T follicular helper cell (primary cell): ENCODE results near the gene C19orf12.

ENCODE experiments used
- DNase-seq: peaks from one replicate; pipeline ENCODE4 v3.0.0-alpha.2; 2020; ENCODE audit warnings: low read depth
- total RNA-seq, 2 experiments: gene quantifications; one replicate each; lab custom pipeline; 2026; lab: John Stamatoyannopoulos, UW

C19orf12 gene
- total RNA-seq, result 44.9 to 55.1 reads per million in 2 experiments

DNA sequence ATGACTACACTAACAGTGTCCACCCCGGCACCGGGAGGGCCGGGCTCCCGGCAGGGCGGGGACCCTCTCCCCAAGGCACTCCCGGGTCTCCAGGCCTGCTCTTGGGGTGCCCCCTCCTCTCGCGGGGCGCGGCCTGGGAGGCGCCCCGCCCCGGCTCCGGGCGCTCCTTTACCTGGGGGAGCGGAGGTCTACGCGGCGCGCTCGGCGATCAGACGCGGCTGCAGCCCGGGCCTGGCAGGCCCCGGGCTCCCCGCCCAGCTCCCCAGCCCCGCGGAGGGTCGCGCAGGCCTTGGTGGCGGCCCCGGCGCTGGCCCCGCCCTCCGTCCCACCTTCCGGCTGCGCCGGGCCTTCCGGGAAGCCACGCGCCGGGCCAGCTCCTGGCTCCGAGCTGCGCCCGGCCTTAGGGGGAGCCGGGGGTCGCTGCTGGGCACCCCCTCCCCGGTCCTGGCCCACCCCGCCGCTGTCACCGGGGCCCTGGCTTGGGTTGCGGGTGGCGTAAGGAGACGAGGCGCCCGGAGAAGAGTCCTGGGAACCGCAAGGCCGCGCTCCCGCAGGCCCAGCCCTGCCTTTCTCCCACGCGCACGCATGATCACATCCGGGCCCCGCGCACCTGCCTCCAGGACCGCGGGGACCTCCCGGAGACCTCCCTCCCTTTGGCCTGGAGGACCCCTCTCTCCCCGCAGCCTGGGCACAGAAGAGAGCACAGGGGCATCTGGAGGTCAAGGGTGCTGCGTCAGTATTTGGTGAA, at the start of gene C19orf12:
Gene C19orf12, minus strand, starts transcription at position 309 of the 748 bp plus-strand sequence. CDS start 6,848 bp downstream, outside the sequence.
- DNase-seq, result peak; percentile 28

DNA sequence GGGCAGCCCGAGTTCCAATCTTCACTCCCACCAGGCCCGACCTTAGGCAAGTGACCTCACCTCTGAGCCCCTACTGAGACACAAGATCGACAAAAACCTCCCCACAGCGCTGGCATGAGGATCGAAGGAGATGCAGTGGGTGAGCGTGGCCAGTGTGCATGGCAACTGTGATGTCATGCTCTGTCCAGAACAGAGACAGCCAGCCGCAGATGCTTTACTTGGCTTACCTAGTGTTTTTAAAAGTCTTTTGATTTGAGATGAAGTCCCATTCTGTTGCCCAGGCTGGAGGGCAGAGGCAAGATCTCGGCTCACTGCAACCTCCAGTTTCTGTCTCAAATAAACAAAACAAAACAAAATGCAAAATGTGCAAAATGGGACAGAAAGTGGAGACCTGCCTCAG, 49.3 kb upstream of the C19orf12 start:
- no peak for DNase-seq

DNA sequence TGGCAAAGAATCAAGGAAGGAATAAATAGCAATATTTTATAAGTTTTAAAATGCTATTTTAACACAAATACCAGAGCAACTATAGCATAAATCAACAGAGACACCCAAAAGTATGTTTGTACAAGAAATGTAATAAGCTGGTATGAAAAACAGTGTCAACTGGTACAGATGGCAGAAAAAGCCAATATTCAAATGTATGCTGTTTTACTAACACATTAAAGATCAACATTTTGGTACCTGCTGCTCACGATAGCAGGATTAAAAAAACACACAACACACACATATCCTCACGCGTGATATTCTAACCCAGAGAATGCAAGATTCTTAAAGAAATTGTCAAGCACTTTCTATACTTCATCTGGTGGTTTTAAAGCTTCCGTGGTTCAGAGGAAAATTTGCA, 48.1 kb upstream of the C19orf12 start:
- no peak for DNase-seq

DNA sequence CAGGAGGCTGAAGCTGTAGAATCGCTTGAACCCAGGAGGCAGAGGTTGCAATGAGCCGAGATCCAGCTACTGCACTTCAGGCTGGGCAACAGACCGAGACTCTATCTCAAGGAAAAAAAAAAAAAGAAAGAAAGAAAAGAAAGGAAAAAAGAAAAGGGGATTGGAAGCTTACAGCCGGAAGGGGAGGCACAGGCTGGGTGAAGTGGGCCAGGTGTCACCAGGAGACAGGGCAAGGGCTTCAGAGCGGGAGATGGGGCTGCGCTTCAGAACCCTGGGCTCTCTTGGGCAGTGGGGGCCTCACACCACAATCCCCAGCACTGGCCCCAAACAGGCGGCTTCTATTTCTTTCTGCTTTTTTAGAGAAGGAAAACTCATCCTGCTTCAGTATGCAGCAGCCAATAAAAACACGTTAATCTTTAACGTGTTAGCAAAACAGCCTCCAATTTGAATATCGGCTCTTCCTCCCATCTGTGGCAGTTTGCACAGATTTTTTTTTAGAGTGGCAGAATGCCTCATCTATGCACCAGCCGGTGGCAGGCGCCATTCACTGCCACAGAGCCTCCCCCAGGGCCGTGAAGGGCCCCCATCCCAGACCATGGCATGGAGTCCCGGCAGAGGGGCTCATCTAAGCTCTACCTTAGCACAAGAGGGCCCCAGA, 46.6 kb upstream of the C19orf12 start:
- DNase-seq, result no peak

DNA sequence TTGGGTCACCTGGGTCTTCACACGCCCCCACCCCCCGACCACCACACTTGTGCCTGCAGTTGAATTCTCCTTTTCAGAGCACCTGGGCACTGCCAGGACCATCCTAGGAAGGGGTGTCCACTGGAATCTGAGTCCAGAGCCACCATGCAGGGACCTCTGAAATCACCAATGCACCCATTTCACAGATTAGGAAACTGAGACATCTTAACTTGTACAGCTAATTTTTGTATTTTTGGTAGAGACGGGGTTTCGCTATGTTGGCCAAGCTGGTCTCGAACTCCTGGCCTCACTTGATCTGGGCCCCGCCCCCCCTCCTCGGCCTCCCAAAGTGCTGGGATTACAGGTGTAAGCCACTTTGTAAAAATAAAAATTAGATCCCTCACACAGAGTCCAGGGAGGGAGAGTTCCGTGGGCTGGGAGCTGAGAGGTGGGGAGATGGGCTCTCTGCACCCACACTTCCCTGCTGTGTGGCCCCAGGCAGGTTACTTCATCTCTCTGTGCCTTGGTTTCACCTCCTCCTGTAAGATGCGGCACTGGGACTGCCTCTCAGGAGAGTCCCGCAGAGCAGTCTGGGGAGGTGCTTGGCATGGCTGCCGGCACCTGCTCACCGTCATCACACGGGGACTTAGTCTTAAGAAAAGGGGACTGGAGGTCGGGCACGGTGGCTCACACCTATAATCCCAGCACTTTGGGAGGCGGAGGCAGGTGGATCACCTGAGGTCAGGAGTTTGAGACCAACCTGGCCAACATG, 45.9 kb upstream of the C19orf12 start:
- no peak for DNase-seq

DNA sequence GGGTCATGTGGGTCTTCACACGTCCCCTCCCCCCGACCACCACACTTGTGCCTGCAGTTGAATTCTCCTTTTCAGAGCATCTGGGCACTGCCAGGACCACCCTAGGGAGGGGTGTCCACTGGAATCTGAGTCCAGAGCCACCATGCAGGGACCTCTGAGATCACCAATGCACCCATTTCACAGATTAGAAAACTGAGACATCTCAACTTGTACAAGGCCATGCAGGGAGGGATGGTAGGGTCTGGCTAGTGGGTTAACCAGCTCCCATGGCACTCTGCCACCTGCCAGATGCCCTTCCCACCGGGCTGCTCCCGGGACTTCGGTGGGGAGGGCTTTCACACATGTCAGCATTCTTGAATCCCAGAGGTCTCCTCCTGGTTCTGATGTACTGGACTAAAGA, 44.3 kb upstream of the C19orf12 start:
- DNase-seq, result no peak

DNA sequence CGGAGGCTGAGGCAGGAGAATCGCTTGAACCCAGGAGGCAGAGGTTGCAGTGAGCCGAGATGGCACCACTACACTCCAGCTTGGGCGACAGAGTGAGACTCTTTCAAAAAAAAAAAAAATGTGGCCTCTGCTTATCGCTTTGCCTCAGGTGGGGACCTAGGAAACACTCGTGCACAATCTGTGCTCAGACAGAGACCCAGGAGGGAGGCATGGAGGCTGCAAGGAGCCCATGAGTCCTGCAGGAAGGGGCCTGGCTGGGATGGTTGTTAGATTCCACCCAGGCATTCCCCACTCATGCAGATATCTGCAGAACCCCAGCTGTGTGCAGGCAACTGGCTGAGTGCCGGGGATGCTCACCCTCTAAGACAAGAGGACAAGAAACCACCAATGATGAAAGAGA, 43.8 kb upstream of the C19orf12 start:
- no peak for DNase-seq

DNA sequence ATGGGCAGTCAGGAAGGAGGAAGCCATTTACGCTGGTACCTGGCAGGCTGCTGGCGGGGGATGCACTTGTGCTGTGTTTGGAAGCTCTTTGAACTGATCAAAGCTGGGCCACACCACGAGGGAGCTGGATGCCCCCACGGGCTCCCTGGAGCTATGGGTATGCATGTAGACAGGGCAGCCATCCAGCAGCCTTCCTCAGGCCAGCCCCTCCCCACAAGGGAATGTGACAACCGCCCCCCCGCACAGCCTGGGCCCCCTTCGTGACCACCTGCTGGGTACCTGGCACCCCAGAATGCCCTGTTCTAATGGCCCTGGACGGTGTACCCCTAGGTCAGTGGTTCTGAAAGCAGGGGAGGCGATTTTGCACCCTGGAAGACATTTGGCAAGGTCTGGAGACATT, 42.5 kb upstream of the C19orf12 start:
- DNase-seq, result no peak

DNA sequence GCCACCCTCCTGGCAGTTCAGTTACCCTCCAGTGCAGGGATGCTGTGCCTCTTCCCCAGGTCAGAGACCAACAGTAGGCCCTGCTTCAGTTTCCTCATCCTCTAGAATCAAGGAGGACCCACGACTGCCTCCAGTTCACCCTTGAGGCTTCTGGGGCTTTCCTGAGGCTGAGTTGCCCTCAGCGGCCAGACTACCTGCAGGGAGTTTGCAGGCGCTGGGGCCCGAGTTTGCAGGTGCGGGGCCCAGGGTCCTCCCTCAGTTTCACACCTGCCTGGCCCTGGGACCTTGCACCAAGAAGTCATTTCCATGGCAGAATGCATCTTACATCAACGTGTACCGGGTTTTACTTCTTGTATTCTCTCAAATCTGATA, 38.9 kb upstream of the C19orf12 start:
- DNase-seq, result no peak

DNA sequence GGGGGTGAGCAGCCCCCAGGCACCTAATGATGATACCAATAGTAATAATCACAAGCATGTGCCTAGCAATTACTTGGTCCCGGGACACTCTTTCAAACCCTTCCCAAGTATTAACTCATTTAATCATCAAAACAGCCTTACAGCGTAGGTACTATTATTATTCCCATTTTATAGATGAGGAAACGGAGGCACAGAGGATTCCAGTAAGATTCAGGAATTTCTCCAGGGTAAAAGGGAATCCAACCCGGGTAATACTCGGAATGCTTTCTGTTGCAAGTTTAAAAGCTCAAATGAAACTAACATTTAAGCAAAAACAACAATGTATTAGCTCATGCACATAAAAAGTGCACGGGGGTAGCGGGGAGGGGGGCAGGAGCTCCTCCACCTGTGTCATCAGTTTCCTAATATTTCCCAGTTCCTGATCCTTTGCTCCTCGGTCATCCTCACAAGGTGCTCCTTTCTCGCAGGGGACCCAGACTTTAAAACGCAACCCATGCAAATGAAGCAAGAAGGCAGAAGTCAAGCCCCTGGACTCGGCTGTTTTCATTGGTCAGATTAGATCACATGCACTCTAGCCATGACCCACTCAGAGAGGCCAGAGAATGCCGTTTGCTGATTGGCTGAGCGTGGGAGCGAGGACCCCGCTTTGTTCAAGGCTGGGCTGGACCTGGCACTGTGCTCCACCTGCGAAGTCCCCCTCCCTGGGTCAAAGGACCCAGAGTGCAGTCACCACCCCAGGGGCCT, 38.3 kb upstream of the C19orf12 start:
- DNase-seq, result no peak

DNA sequence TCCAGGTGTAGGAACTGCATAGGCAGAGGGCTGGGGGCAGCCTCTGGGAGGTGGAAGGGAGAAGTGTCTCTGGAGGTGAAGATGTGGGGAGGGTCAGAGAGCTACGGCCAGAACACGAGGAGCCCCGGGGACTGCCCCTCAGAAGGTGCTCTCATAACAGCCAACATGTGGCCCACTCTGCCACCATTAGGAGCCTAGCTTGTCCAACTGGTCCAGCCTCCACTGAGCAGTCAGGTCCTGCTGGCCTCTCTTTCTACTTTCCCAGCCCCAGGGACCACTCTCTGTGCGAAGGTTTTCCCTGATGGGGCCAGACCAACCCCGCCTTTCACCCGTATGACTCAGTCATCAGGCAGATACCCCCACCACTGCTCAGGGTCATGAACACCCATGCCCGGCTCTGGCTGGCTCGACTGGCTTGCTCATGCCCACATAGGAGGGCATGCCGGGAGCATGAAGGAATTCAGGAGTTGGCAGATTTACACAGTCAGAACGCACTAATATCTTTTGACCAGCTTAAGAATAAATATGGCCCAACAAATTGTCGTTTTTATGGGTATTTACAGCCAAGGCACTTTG, 37.5 kb upstream of the C19orf12 start:
- no peak for DNase-seq

DNA sequence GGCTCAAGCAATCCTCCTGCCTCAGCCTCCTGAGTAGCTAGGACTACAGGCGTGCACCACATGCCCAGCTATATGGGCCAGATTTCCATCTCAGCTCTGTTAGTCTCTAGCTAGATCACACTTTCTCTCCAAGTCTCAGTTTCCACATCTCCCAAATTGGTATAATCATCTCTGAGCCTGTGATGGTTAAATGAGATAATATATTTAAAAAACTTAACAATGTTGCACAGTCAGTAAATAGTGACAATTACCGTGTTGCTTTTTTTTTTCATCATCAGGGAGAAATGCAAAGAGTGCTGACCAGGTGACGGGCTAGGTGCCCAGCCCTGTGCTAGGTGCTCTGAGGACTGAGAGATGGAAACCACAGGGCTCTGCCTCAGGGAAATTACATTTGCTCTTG, 36.9 kb upstream of the C19orf12 start:
- no peak for DNase-seq

DNA sequence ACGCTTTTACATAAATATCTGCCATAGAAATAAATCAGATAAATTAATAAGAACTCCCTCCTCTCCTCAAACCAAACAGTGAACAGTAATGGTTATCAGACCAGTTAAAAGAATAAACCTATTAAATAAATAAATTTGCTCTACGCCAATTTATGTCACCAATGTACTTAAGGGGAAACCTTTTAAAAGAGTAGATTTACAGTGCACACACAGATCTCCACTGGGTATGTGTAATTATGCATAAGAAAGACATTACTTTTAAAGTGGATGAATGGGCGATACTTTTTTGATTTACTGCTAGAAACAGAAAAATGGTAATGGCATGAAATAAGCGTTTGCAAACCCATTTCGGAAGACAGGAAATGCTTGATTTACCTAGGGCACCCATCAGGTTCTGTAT, 34.9 kb upstream of the C19orf12 start:
- no peak for DNase-seq

DNA sequence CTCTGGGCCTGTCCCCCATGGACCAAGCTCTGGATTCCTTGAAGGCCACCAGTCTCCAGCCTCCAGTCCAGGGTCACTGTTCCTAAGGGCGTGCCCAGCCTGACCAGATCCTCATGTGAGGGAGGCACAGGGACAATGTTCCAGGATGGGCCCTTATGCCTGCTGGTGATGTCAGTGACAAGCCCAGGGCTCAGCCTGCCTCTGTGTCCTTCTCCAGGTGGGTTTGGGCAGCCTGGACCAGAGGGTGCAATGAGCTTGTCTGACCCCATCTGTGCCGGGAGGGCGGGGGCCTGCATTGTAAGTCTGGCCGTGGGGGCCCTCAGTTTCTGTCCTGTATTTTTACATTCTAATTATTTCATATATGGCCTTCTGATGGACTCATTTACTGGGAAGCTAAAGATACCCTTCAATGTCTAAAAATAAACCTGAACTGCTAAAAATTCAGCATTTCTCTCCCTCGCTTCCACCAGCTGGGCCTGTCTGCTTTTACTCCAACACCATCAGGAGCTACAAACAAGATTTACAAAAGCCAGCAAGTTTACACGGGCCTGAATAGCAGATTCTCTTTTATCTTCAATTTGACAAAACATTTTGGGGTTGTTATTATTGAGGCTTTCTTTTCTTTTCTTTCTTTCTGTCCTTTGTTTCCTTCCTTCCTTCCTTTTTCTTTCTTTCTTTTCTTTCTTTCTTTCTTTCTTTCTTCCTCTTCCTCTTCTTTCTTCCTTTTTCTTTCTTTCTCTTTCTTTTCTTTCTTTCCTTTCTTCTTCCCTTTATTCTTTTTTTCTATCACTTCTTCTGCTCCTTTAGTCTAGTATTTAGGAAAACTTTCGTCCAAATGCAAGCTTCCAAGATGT, 34.2 kb upstream of the C19orf12 start:
- no peak for DNase-seq

DNA sequence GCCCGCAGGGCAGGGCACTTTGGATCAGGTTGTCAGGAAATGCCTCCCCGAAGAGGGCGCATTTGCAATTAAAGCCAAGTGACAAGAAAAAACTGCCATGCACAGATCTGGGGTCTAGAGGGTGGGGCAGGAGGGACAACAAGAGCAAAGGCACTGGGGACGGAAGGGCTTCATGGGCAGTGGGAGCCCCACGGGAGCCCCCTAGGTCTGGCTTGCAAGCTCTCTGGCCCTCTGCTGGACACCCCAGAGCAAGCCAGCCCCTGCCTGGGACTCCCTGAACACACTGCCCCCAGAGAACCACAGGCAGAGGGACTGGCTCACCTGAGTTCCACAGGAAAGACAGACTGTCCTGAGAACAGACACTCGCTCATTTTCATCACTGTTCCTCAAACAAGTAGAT, 30.2 kb upstream of the C19orf12 start:
- DNase-seq, result no peak

DNA sequence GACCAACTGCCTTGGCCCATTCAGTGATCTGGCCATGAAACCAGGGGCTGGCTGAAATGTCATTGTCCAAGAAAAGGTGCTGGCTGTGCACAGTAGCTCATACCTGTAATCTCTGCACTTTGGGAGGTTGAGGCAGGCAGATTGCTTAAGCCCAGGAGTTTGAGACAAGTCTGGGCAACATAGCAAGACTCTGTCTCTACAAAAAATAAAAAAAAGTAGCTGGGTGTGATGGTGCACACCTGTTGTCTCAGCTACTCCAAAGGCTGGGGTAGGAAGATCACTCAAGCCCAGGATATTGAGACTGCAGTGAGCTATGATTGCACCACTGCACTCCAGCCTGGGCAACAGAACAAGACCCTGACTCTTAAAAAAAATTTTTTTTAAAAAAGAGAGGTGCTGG, 28.6 kb upstream of the C19orf12 start:
- no peak for DNase-seq

DNA sequence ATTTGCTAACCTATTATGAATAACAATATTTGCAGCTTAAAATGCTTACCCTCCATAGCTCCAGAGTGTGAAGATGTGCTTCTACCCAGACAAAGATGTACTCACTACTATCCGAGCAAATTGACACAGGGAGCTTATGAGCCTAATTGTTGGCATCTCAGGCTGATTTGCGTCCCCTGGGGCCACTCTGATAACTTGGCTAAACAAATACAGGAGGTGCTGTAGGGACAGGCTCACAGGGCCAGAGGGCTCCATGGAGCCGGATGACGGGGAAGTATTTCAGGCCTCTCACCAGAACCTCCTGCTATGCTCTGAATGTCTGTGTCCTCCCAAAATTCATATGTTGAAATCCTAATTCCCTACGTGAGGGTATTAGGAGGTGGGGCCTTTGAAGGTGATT, 26.7 kb upstream of the C19orf12 start:
- DNase-seq, result no peak

DNA sequence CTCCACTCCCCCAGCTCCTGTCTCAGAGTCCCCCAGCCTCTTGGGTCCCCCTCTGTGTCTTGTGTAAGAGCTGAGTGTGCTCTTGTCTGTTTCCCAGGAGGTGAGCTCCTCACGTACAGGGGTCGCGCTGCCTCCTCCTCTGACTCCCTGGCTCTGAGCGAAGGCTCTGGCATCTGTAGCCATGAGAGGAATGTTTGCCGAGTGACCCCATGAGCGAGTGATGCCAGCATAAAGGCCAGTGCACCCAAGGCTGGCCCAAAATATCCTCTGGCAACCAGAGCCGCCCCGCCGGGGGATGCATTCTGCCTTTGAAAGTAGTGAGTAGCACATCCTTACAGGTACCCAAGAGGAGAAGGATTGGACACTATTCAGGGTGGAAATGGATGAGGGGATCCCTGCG, 26.2 kb upstream of the C19orf12 start:
- DNase-seq, result no peak

DNA sequence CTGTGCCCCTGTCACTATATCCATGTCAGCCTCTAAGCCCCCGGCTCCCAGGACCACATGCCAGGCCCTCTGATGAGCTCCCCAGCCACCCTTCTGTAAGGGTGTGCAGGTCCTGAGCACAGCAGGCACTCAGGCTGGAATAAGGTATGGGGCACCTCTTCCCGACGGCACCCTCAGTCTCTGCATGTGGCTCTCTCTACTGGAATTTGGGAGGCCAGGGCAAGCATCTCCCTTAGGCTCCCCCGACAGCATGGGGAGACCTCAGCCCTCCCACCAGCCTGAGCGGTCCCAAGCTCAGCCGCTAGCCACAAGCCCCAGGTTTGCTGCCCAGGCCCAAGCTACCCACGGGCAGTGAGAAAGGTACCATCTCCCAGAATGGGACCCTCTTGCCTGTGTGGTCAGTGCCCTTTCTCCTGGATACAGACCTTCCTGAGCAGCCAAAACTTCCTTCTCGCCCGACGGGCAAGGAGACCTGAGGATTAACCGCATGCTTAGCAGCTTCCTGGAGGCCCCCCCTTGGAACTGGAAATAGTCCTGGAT, 22.5 kb upstream of the C19orf12 start:
- no peak for DNase-seq

DNA sequence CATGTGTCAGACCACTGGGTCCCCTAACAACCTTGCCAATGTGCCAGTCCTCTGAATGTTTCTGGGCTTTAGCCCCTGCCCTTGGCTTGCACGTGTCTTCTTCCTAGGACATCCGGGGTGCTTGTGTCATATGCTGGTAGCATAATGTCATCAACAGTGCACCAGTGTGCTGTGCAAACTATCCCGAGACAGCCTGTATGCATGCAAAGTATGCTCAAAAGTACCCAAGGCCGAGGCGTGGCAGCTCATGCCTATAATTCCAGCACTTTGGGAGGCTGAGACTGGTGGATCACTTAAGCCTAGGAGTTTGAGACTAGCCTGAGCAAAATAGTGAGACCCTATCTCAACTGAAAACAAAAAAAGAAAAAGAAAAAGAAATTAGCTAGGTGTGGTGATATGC, 20.8 kb upstream of the C19orf12 start:
- no peak for DNase-seq
